SU-DHL-6 (cell line): ENCODE results near the gene CDCA7.

ENCODE experiments used
- CTCF ChIP-seq: fragments of 200-600 bp; sonication (generic); IDR thresholded peaks from one replicate; pipeline ENCODE4 v1.5.1; 2017; ENCODE audit warnings: antibody characterized with exemption, mild to moderate bottlenecking, low read length, moderate library complexity; ENCODE audit not compliant: insufficient read depth, poor library complexity, severe bottlenecking
- EZH2phosphoT487 ChIP-seq: fragments of 200-600 bp; sonication (generic), shearing (Covaris generic); conservative IDR thresholded peaks from 2 replicates; pipeline ENCODE4 v1.6.1; 2018; ENCODE audit warnings: mild to moderate bottlenecking, antibody characterized with exemption, low read length, moderate library complexity, mixed read lengths

GRCh38 chr2:173305303-173305702, 49.4 kb upstream of the CDCA7 start:
- TF ChIP-seq CTCF = no peak
- TF ChIP-seq EZH2phosphoT487 = no peak
